Lung (tissue), 12 donors: ENCODE results near the gene PVALEF. TPM values are rescaled to one million over a fixed set of nuclear protein-coding genes. Genes with fewer than 3 reads are reported as not detected.
A peak's percentile ranks its signal among the peaks of the same experiment; 100 is the strongest.

Source experiments
- ATAC-seq: fragments of 200-7000 bp; cut with Tn5 transposase; one replicate; pipeline ENCODE4 v1.9.1; 2020; ENCODE audit warnings: moderate number of reproducible peaks; ENCODE audit not compliant: insufficient read depth, low FRiP score
- DNase-seq, 3 donors: peaks; one replicate each; pipeline ENCODE4 v3.0.0-alpha.2; 2013 to 2017
- H3K27ac ChIP-seq, 2 donors: one replicate each; pipeline ENCODE4 v1.5.1; 2013; ENCODE audit warnings: mild to moderate bottlenecking in 2 of 2, moderate library complexity in 2 of 2, control low read depth in 1 of 2, inconsistent platforms in 1 of 2, low read depth in 1 of 2, low read length in 1 of 2
- H3K27me3 ChIP-seq, 3 donors: one replicate each; pipeline ENCODE4 v1.5.1; 2013; ENCODE audit warnings: low read length in 2 of 3; ENCODE audit not compliant: control insufficient read depth in 3 of 3, insufficient read depth in 3 of 3
- H3K36me3 ChIP-seq, 4 donors: one replicate each; pipeline ENCODE4 v1.5.1; 2013; ENCODE audit warnings: low read length in 4 of 4, mild to moderate bottlenecking in 1 of 4, moderate library complexity in 1 of 4; ENCODE audit not compliant: control insufficient read depth in 4 of 4, insufficient read depth in 4 of 4
- H3K4me1 ChIP-seq, 5 donors: one replicate each; pipeline ENCODE4 v1.5.1; 2013; ENCODE audit warnings: low read length in 5 of 5, mild to moderate bottlenecking in 2 of 5, moderate library complexity in 1 of 5; ENCODE audit not compliant: control insufficient read depth in 5 of 5, insufficient read depth in 5 of 5
- H3K4me3 ChIP-seq: one replicate; pipeline ENCODE4 v1.5.1; 2013; ENCODE audit warnings: mild to moderate bottlenecking, control low read depth, moderate library complexity
- H3K9ac ChIP-seq, 2 donors: one replicate each; pipeline ENCODE4 v1.5.1; 2013; ENCODE audit warnings: low read length in 2 of 2, control low read depth in 1 of 2; ENCODE audit not compliant: insufficient read depth in 1 of 2
- H3K9me3 ChIP-seq, 4 donors: one replicate each; pipeline ENCODE4 v1.5.1; 2013; ENCODE audit warnings: low read length in 3 of 4, mild to moderate bottlenecking in 1 of 4, moderate library complexity in 1 of 4; ENCODE audit not compliant: control insufficient read depth in 4 of 4, insufficient read depth in 3 of 4
- CTCF ChIP-seq: IDR thresholded peaks from 2 replicates; pipeline ENCODE4 v1.5.1; 2012; ENCODE audit warnings: mild to moderate bottlenecking; ENCODE audit errors: control extremely low read depth, extremely low read depth
- WGBS, 2 donors: extraction: QIAGEN DNeasy Blood & Tissue Kit; methylation state at CpG; one replicate each; pipeline ENCODE4 v1.1.7; 2013; 5-methylcytosine and 5-hydroxymethylcytosine counted together
- polyA plus RNA-seq, 2 donors: library from polyadenylated mRNA; stranded (reverse); fragments of 200-250 nt; gene quantifications; one replicate each; pipeline ENCODE4 v1.2.1, GENCODE V29; 2013
- total RNA-seq, 2 donors: library from RNA; depleted of rRNA in 1 of 2; stranded (reverse); fragments of >200 nt in 1 of 2; gene quantifications; one replicate each; pipeline ENCODE4 v1.2.1, GENCODE V29; 2014 to 2021
- donor health status: control.
- donor health status: control.
- donor health status: Bipolar disorder and iron deficiency.
- donor health status: healthy.
- donor health status: DM: yes; HTN: yes; CAD: no.

The PVALEF gene
- total and polyA plus RNA-seq, 4 donors, result not detected

GRCh38 chr17:81140695-81141094 is 24.6 kb upstream of the PVALEF start:
- TF ChIP-seq CTCF, result no peak
- ATAC-seq (no peak), DNase-seq (no peak)
- Histone ChIP-seq H3K27me3 (no peaks in the 10 kb centered on the region), H3K9ac (no peak overlapping the region), H3K4me1 (peaks cover 0 to 2% (median 0%) of the 10 kb centered on the region in 5 donors), H3K4me3 (no peak overlapping the region), H3K27ac (no peak overlapping the region), H3K36me3 (no peaks in the 10 kb centered on the region), H3K9me3 (no peaks in the 10 kb centered on the region)
- WGBS, 2 donors, result 95 to 97% methylated on average over 28 to 37 of the region's 37 CpGs

GRCh38 chr17:81142301-81143199 is 22.8 kb upstream of the PVALEF start:
- H3K9me3 ChIP-seq, result no peaks in the 10 kb centered on the region
- peak; percentile 83 to 85 (median 84) for DNase-seq
- peak; percentile 81 for TF ChIP-seq CTCF
- H3K36me3 ChIP-seq, result no peaks in the 10 kb centered on the region
- H3K9ac ChIP-seq, result no peak overlapping the region
- H3K27me3 ChIP-seq, result no peaks in the 10 kb centered on the region
- peaks cover 0 to 2% (median 0%) of the 10 kb centered on the region in 5 donors for H3K4me1 ChIP-seq
- H3K4me3 ChIP-seq, result no peak overlapping the region
- peak; percentile 63 for ATAC-seq
- WGBS, 2 donors, result 34 to 49% methylated on average over 24 to 25 of the region's 25 CpGs
- no peak overlapping the region for H3K27ac ChIP-seq

DNA sequence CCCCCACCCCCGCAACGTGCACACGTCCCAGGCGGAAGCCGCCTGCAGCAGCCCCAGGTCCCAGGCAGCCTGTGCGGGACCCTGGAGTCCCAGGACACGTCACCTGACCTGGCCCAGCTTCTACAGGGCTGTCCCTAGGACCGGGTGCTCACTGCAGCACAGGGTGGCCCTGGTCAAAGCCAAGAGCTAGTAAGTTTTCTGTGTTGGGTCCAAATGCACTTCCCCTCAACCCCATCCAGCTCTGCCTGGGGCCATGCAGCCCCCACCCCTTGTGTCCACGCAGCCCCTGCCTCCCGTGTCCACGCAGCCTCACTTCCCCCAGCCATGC is 22.1 kb upstream of the PVALEF start:
- DNase-seq, result no peak
- Histone ChIP-seq H3K36me3 (no peaks in the 10 kb centered on the region), H3K27me3 (no peaks in the 10 kb centered on the region), H3K9me3 (no peaks in the 10 kb centered on the region), H3K4me3 (no peak overlapping the region), H3K9ac (no peak overlapping the region), H3K27ac (no peak overlapping the region), H3K4me1 (peaks cover 0 to 2% (median 0%) of the 10 kb centered on the region in 5 donors)
- 69 to 88% methylated on average over 3 to 11 of the region's 11 CpGs for WGBS, 2 donors
- no peak for ATAC-seq
- TF ChIP-seq CTCF, result no peak
